GM12873 (cell line): Measurements from ENCODE around the gene SLC25A47.

ENCODE experiments used
- TF ChIP-seq, protein P1 (sequence below): IDR thresholded peaks from 2 replicates; pipeline ENCODE4 v1.5.1; 2012; ENCODE audit warnings: low read depth, mild to moderate bottlenecking, moderate library complexity, low read length, control low read depth; ENCODE audit not compliant: insufficient read depth; ENCODE audit errors: missing control alignments

The SLC25A47 gene

DNA sequence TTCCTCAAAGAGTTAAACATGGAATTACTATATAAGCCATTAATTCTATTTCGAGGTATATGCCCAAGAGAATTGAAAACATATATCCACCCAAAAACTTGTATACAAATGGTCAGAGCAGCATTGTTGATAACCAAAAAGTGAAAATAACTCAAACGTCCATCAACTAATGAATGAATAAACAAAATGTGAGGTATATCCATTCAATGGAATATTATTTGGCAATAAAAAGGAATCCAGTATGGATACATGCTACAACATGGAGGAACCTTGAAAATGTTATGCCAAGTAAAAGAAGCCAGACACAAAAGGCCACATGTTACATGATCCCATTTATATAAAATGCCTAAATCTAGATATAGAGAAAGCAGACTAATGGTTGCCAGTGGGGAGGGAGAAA lies 36.0 kb downstream of the SLC25A47 start:
- TF ChIP-seq, protein P1, sequence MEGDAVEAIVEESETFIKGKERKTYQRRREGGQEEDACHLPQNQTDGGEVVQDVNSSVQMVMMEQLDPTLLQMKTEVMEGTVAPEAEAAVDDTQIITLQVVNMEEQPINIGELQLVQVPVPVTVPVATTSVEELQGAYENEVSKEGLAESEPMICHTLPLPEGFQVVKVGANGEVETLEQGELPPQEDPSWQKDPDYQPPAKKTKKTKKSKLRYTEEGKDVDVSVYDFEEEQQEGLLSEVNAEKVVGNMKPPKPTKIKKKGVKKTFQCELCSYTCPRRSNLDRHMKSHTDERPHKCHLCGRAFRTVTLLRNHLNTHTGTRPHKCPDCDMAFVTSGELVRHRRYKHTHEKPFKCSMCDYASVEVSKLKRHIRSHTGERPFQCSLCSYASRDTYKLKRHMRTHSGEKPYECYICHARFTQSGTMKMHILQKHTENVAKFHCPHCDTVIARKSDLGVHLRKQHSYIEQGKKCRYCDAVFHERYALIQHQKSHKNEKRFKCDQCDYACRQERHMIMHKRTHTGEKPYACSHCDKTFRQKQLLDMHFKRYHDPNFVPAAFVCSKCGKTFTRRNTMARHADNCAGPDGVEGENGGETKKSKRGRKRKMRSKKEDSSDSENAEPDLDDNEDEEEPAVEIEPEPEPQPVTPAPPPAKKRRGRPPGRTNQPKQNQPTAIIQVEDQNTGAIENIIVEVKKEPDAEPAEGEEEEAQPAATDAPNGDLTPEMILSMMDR, result no peak

DNA sequence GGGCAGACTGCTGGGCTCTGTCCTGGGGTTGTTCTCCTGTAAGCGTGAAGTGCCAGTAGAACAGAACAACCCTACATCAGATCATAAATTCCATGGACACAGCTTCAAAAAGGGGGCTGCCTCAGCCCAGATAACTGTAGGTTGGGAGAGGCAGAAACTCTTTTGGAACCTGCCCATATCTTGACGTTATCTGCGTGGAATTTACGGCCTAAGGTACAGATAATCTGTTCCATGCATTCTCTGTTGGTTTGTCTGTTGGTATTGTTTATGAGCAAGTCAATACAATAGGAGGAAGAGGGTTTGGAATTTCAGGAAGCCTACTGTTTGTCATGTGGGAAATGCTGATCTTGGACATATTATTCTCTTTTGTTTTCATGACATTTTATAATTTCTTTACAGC lies 36.7 kb downstream of the SLC25A47 start:
- TF ChIP-seq, protein P1, result no peak

DNA sequence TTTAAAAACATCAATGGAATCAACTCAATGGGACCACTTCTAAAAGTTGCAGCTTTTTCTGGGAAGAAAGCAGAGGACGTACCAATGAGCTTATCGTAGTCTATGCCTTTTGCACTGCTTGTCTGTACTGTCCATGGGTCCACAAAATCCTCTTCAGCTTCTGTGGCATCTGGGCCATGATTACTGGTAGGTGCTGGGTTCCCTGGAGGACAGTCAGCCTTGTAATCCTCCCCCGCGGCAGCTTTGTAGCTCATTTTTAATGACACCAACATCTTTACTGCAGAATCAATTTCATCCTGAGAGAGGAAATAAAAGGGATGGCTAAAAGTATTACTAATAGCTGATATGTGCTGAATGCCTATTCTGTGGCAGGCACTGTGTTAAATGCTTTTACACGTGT lies 38.5 kb downstream of the SLC25A47 start:
- TF ChIP-seq, protein P1, result no peak

DNA sequence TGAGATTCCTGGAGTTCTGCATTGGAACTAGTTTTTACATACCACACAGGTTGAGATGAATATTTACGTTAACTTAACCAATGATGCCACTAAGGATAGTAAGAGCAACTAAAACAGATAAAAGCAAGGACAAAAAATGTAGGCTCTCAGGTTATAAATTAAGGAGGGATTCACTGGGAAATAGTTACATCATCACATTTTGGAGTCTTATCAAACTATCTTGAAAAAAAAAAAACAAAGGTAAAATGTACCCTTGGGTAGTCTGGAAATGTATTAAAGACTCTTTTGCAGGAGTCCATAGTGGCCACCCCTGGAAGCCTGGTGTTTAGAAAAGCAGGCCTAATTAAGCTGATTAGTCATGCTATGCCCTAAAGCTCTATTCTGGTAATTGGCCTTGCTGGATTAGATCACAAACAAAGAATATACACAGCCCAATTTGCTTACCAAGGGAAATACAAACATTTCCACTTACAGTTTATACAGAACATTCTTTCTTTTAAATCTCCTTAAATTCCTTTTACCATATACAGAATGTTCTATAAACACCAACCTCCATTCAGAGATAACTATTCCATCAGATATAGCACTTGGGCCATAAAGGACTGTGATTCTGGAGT lies 39.3 kb downstream of the SLC25A47 start:
- TF ChIP-seq, protein P1, result no peak

DNA sequence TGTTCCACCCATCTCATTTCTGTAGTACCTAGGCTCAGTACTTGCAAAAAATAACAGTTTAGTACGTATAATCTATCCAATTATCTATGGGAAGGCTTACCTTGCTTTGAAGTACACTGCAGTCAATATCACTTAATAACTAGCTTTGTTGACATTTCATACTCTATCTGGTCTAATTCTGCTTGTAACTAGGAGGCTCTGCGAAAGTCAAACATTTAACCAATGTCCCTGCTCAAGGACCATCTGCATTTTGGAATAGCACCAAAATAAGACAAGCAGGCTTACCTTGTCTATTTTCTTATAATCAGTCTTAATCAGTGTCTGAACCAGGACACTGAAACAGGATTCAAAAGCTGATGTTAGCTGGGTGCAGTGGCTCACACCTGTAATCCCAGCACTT lies 39.9 kb downstream of the SLC25A47 start:
- TF ChIP-seq, protein P1, result no peak

DNA sequence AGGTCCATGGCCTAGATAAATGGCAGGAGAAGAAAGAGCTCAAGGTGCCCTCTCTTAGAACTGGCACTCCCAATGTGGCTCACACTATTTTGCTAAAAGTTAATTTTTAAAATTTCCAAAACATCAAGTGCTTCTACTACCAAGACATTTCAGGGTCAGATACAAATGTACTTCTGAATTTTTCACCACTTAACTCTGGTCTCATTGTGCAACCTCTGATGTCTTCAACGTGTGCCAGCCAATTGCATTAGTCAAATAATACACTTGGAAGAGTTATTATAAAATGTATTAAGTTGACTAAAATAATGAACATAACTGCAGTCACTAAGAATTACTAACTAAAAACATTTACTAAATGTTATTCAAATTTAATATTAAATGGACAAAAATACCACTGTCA lies 41.3 kb downstream of the SLC25A47 start:
- TF ChIP-seq, protein P1, result no peak

DNA sequence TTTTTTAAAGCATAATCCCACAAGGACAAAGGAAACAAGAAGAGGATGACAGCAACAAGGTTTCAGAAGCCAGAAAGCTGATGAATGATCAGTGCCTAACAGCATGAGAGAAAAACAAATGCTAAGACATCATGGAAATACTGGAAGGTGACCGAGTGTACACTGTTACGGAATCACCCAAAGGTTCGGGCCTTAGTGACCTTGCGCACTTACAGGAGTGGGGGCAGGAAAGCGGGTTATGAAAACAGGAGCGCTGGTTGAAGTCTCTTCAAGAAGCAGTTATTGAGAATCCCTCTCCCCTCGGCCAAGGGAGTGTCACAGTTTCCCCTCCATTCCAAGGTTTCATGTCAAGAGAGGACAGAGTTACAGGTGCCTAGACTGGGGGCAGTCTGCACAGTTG lies 42.6 kb downstream of the SLC25A47 start:
- TF ChIP-seq, protein P1, result no peak
